ENCODE measurements around the gene MIAT. TPM values are rescaled to one million over a fixed set of nuclear protein-coding genes. Genes with fewer than 3 reads are reported as not detected.

Gene MIAT
- total RNA-seq, 4 donors from 2014 or later, result 0.42 to 1.5 (median 0.62) TPM

- Histone ChIP-seq H3K27ac (no peak overlapping the region), H3K36me3 (peaks cover 0 to 27% (median 0%) of the 10 kb centered on the region in 3 donors), H3K4me1 (no peaks in the 10 kb centered on the region), H3K27me3 (no peaks in the 10 kb centered on the region), H3K9me3 (peaks cover 0 to 10% (median 2%) of the 10 kb centered on the region in 4 donors), H3K4me3 (no peak overlapping the region)
- 69 to 74% methylated on average over 4 of the region's 4 CpGs for WGBS, 2 donors
- no peak for TF ChIP-seq EP300 (IDR thresholded peaks at IDR 0.05)
- TF ChIP-seq POLR2A (IDR thresholded peaks at IDR 0.05), result no peak
- TF ChIP-seq CTCF (IDR thresholded peaks at IDR 0.05), result no peak
- DNase-seq (ENCODE audit: low spot score in 2 of 2), result no peak
These were observed 54.0 kb downstream of the MIAT start for GRCh38 chr22:26711205-26711963.

GRCh38 chr22:26712158-26712557 lies 54.8 kb downstream of the MIAT start:
- TF ChIP-seq CTCF (IDR thresholded peaks at IDR 0.05) (no peak), EP300 (IDR thresholded peaks at IDR 0.05) (no peak), POLR2A (IDR thresholded peaks at IDR 0.05) (no peak)
- WGBS, 2 donors, result 82 to 91% methylated on average over 8 of the region's 8 CpGs
- Histone ChIP-seq H3K4me3 (no peak overlapping the region), H3K27ac (no peak overlapping the region), H3K36me3 (peaks cover 0 to 25% (median 0%) of the 10 kb centered on the region in 3 donors), H3K27me3 (no peaks in the 10 kb centered on the region), H3K4me1 (no peaks in the 10 kb centered on the region), H3K9me3 (peaks cover 0 to 4% (median 2%) of the 10 kb centered on the region in 4 donors)
- DNase-seq (ENCODE audit: low spot score in 2 of 2), result no peak

- H3K9me3 ChIP-seq, result no peaks in the 10 kb centered on the region
- no peak for DNase-seq (ENCODE audit: low spot score in 2 of 2)
- TF ChIP-seq POLR2A (IDR thresholded peaks at IDR 0.05) (no peak), EP300 (IDR thresholded peaks at IDR 0.05) (no peak), CTCF (IDR thresholded peaks at IDR 0.05) (no peak)
- 73% methylated on average over 11 to 12 of the region's 12 CpGs for WGBS, 2 donors
- H3K4me1 ChIP-seq, result no peaks in the 10 kb centered on the region
- no peak overlapping the region for H3K4me3 ChIP-seq
- no peak overlapping the region for H3K27ac ChIP-seq
- peaks cover 0 to 33% (median 0%) of the 10 kb centered on the region in 3 donors for H3K36me3 ChIP-seq
- no peaks in the 10 kb centered on the region for H3K27me3 ChIP-seq
These were observed 56.5 kb downstream of the MIAT start for GRCh38 chr22:26713823-26714449.

- H3K4me3 ChIP-seq, result no peak overlapping the region
- H3K27me3 ChIP-seq, result no peaks in the 10 kb centered on the region
- peaks cover 0 to 43% (median 0%) of the 10 kb centered on the region in 3 donors for H3K36me3 ChIP-seq
- no peak overlapping the region for H3K27ac ChIP-seq
- no peaks in the 10 kb centered on the region for H3K9me3 ChIP-seq
- TF ChIP-seq CTCF (IDR thresholded peaks at IDR 0.05) (no peak), POLR2A (IDR thresholded peaks at IDR 0.05) (no peak), EP300 (IDR thresholded peaks at IDR 0.05) (no peak)
- WGBS, 2 donors, result 81 to 85% methylated on average over 11 of the region's 11 CpGs
- no peaks in the 10 kb centered on the region for H3K4me1 ChIP-seq
- DNase-seq (ENCODE audit: low spot score in 2 of 2), result no peak
These were observed 57.6 kb downstream of the MIAT start for GRCh38 chr22:26714971-26715370.

GRCh38 chr22:26715392-26715936 lies 58.1 kb downstream of the MIAT start:
- Histone ChIP-seq H3K9me3 (no peaks in the 10 kb centered on the region), H3K27me3 (no peaks in the 10 kb centered on the region), H3K36me3 (peaks cover 0 to 46% (median 0%) of the 10 kb centered on the region in 3 donors), H3K4me1 (no peaks in the 10 kb centered on the region), H3K4me3 (no peak overlapping the region), H3K27ac (no peak overlapping the region)
- DNase-seq (ENCODE audit: low spot score in 2 of 2), result no peak
- WGBS, 2 donors, result 96% methylated on average over 6 of the region's 6 CpGs
- no peak for TF ChIP-seq POLR2A (IDR thresholded peaks at IDR 0.05)
- TF ChIP-seq EP300 (IDR thresholded peaks at IDR 0.05), result no peak
- TF ChIP-seq CTCF (IDR thresholded peaks at IDR 0.05), result no peak

Data from tibial nerve (tissue), 4 donors.